Left lung (tissue), 10 donors: ENCODE results near the gene AK9. TPM values are rescaled to one million over a fixed set of nuclear protein-coding genes. Genes with fewer than 3 reads are reported as not detected.

ENCODE experiments used
- ATAC-seq: fragments of 200-7000 bp; cut with Tn5 transposase; one replicate; pipeline ENCODE4 v1.9.1; 2020; ENCODE audit warnings: moderate library complexity
- DNase-seq, 4 donors: peaks; one replicate each; pipeline ENCODE4 v3.0.0-alpha.2; 2013 to 2020
- H3K27ac ChIP-seq, 2 donors: fragments of 200-600 bp; sonication (generic) in 1 of 2; one replicate each; pipeline versions ENCODE4 v1.5.0 to v1.8.0; 2020 to 2021
- H3K27me3 ChIP-seq, 2 donors: fragments of 200-600 bp; sonication (generic) in 1 of 2; one replicate each; pipeline versions ENCODE4 v1.5.0 to v1.8.0; 2020 to 2021
- H3K36me3 ChIP-seq, 2 donors: fragments of 200-600 bp; sonication (generic) in 1 of 2; one replicate each; pipeline versions ENCODE4 v1.5.0 to v1.8.0; 2020 to 2021
- H3K4me1 ChIP-seq, 2 donors: fragments of 200-600 bp; one replicate each; pipeline ENCODE4 v1.8.0; 2021
- H3K4me3 ChIP-seq, 2 donors: fragments of 200-600 bp; sonication (generic) in 1 of 2; one replicate each; pipeline versions ENCODE4 v1.5.0 to v1.8.0; 2020 to 2021; ENCODE audit warnings: mild to moderate bottlenecking in 1 of 2
- H3K9me3 ChIP-seq, 2 donors: fragments of 200-600 bp; sonication (generic) in 1 of 2; one replicate each; pipeline versions ENCODE4 v1.5.0 to v1.8.0; 2020 to 2021
- intact Hi-C, 2 donors: fragments of 100-400 bp; cut with DNase I; formaldehyde crosslinking; loops; one replicate each; pipeline versions ENCODE4 v1.11.2 to v1.14.2; 2022
- polyA plus RNA-seq, 6 donors: library from polyadenylated mRNA; unstranded; fragments of 120-200 nt; gene quantifications; one replicate each; pipeline ENCODE4 v1.2.1, GENCODE V29; 2013; ENCODE audit not compliant: insufficient read length in 6 of 6
- total RNA-seq, 2 donors: library from RNA; stranded (reverse); fragmentation: NEBNext Ultra II Directional; extraction: Animal tissue kit (Norgen Biotek cat#: 25700); gene quantifications; one replicate each; pipeline ENCODE4 v1.2.1, GENCODE V29; 2021
- TF ChIP-seq, protein P1 (sequence below), 2 donors: fragments of 200-600 bp; sonication (generic) in 1 of 2; IDR thresholded peaks; one replicate each; pipeline versions ENCODE4 v1.5.0 to v1.8.0; 2021; ENCODE audit warnings: antibody characterized with exemption in 2 of 2
- donor health status: DM: no; HTN: yes; CAD: no.
- donor health status: DM: no; HTN: no; CAD: no.

AK9 gene
- total and polyA plus RNA-seq, 8 donors: 4.6 to 18.1 (median 13.3) TPM

DNA sequence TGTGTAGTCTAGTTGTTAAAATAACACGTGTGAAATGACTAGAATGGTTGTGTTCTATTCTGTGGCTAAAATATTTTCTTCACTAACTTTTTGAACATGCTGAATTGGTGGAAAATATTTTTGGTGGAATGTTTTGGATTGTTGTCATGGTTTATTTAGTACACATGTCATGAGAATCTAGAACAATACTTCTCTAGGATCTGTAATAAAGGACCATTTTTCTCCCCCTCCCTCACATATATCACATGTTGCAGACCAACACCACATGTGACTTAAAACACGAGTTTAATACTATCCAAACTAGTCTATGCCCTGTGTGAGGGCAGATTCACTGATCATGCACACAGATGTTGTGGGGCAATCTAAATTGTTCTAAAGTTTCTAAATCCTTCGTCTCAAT is 29.3 kb upstream of the AK9 start:
- H3K27ac ChIP-seq: no peak overlapping the region
- TF ChIP-seq, protein P1, sequence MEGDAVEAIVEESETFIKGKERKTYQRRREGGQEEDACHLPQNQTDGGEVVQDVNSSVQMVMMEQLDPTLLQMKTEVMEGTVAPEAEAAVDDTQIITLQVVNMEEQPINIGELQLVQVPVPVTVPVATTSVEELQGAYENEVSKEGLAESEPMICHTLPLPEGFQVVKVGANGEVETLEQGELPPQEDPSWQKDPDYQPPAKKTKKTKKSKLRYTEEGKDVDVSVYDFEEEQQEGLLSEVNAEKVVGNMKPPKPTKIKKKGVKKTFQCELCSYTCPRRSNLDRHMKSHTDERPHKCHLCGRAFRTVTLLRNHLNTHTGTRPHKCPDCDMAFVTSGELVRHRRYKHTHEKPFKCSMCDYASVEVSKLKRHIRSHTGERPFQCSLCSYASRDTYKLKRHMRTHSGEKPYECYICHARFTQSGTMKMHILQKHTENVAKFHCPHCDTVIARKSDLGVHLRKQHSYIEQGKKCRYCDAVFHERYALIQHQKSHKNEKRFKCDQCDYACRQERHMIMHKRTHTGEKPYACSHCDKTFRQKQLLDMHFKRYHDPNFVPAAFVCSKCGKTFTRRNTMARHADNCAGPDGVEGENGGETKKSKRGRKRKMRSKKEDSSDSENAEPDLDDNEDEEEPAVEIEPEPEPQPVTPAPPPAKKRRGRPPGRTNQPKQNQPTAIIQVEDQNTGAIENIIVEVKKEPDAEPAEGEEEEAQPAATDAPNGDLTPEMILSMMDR (IDR thresholded peaks at IDR 0.05): no peak

DNA sequence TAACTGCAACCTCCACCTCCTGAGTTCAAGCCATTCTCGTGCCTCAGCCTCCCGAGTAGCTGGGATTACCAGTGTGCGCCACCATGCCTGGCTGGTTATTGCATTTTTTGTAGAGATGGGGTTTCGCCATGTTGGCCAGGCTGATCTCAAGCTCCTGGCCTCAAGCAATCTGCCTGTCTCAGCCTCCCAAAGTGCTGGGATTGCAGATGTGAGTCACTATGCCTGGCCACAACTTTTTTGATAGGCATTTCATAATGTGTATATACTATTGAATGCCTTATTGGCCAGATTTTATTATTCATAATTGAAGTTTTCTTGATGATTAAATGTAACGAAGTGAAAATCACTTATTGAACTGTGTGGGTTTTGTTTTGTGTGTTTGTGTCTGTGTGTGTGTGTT is 28.0 kb upstream of the AK9 start:
- ATAC-seq (no peak), DNase-seq (no peak)
- no peaks in the 10 kb centered on the region for H3K27me3 ChIP-seq
- peaks cover 0 to 4% of the 10 kb centered on the region in 2 donors for H3K4me1 ChIP-seq
- no peak overlapping the region for H3K27ac ChIP-seq
- H3K36me3 ChIP-seq: peaks cover 0 to 42% of the 10 kb centered on the region in 2 donors
- TF ChIP-seq, protein P1 (IDR thresholded peaks at IDR 0.05): no peak
- intact Hi-C loops: no loop called here
- H3K9me3 ChIP-seq: no peaks in the 10 kb centered on the region
- no peak overlapping the region for H3K4me3 ChIP-seq

More for the DNA sequence above, 29.3 kb upstream of the AK9 start:
- H3K27me3 ChIP-seq: no peaks in the 10 kb centered on the region
- peaks cover 0 to 4% of the 10 kb centered on the region in 2 donors for H3K4me1 ChIP-seq
- H3K4me3 ChIP-seq: no peak overlapping the region
- ATAC-seq (no peak), DNase-seq (no peak)
- intact Hi-C loops: no loop called here
- peaks cover 0 to 48% of the 10 kb centered on the region in 2 donors for H3K36me3 ChIP-seq
- peaks cover 0 to 4% of the 10 kb centered on the region in 2 donors for H3K9me3 ChIP-seq

DNA sequence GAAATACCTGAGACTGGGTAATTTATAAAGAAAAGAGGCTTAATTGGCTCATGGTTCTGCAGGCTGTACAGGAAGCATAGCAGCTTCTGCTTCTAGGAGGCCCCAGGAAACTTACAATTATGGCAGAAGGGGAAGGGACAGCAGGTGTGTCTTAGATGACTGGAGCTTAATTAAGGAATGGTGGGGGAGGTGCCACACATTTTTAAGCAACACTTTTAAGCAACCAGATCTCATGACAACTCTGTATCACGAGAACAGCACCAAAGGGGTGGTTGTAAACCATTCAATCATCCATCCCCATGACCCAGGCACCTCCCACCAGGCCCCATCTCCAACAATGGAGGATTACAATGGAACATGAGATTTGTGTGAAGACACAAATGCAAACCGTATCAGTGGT is 27.0 kb upstream of the AK9 start:
- TF ChIP-seq, protein P1 (IDR thresholded peaks at IDR 0.05): no peak
- H3K4me3 ChIP-seq: no peak overlapping the region
- DNase-seq (no peak), ATAC-seq (no peak)
- intact Hi-C loops: no loop called here
- peaks cover 0 to 34% of the 10 kb centered on the region in 2 donors for H3K36me3 ChIP-seq
- H3K9me3 ChIP-seq: no peaks in the 10 kb centered on the region
- H3K4me1 ChIP-seq: peaks cover 0 to 4% of the 10 kb centered on the region in 2 donors
- H3K27me3 ChIP-seq: no peaks in the 10 kb centered on the region
- H3K27ac ChIP-seq: no peak overlapping the region

DNA sequence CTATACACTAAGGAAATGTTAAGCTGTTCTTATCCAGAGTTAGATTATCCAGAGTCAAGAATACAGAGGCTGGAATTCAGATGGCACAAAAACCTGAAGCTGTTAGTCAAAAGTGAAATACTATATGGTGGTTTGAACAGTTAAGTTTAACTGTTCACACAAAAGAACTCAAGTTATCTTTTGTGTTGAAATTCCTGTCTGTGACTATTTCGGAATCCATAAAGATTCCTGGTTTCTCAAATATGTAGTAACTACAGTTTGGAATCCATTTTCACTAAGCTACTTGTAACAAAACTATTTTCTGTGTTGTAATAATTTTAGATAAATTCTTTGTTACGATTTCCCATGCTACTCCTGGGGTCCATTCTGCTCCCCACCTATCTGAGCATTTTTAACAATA is 24.6 kb upstream of the AK9 start:
- TF ChIP-seq, protein P1 (IDR thresholded peaks at IDR 0.05): no peak
- no peak for DNase-seq
- Histone ChIP-seq H3K9me3 (no peaks in the 10 kb centered on the region), H3K27ac (no peak overlapping the region), H3K4me3 (no peak overlapping the region), H3K27me3 (no peaks in the 10 kb centered on the region), H3K36me3 (peaks cover 0 to 26% of the 10 kb centered on the region in 2 donors), H3K4me1 (no peaks in the 10 kb centered on the region)
- no peak for ATAC-seq
- intact Hi-C loops: no loop called here

DNA sequence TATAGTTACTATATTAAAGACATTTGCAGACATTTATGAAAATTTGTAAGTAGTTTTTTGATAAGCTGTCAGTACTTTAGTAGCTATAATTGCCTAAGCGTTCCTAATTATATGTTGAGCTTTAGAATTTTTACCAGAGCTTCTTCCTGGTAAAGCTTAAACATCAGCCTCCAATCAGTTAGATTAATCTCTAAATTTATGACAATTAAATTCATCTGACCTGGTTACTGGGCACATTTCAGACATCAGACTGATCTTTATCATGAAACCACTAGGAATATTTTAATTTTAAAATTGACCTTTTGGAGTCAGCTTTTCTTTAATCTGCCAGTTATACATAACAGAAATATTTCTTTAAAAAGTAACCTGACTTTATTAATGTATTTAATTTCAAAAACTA is 23.6 kb upstream of the AK9 start:
- H3K9me3 ChIP-seq: no peaks in the 10 kb centered on the region
- intact Hi-C loops: no loop called here
- TF ChIP-seq, protein P1 (IDR thresholded peaks at IDR 0.05): no peak
- no peak overlapping the region for H3K4me3 ChIP-seq
- ATAC-seq (no peak), DNase-seq (no peak)
- no peak overlapping the region for H3K27ac ChIP-seq
- no peaks in the 10 kb centered on the region for H3K4me1 ChIP-seq
- H3K27me3 ChIP-seq: no peaks in the 10 kb centered on the region
- peaks cover 0 to 24% of the 10 kb centered on the region in 2 donors for H3K36me3 ChIP-seq
